H1 (cell line): ENCODE results near the gene SGK1. TPM values are rescaled to one million over a fixed set of nuclear protein-coding genes. Genes with fewer than 3 reads are reported as not detected.

Experiments
- BRCA1 ChIP-seq: IDR thresholded peaks from 2 replicates; pipeline ENCODE4 v1.6.1; 2012; ENCODE audit warnings: low read depth, low read length, improper control_type of control experiment
- CREB1 ChIP-seq: IDR thresholded peaks from 2 replicates; pipeline ENCODE4 v1.6.1; 2012; ENCODE audit warnings: inconsistent platforms
- CTBP2 ChIP-seq: IDR thresholded peaks from 2 replicates; pipeline ENCODE4 v1.7.0; 2011; ENCODE audit warnings: borderline replicate concordance, mild to moderate bottlenecking, moderate library complexity, mixed read lengths, low read length; ENCODE audit not compliant: insufficient read depth, insufficient read length
- EP300 ChIP-seq, 2 experiments: IDR thresholded peaks; 1 replicate in 1 of 2; 2 replicates in 1 of 2; pipeline ENCODE4 v1.6.1; 2011 to 2012; ENCODE audit warnings: low read depth in 2 of 2, low read length in 2 of 2, mild to moderate bottlenecking in 2 of 2, borderline replicate concordance in 1 of 2, inconsistent platforms in 1 of 2, moderate library complexity in 1 of 2
- EZH2 ChIP-seq: fragments of 200-600 bp; sonication (generic); IDR thresholded peaks from 2 replicates; pipeline ENCODE4 v1.7.1; 2012; ENCODE audit warnings: low read depth, mild to moderate bottlenecking, moderate library complexity, low read length, inconsistent platforms; ENCODE audit not compliant: severe bottlenecking
- RNF2 ChIP-seq: fragments of 200-900, 300-1000 bp; sonication (generic); IDR thresholded peaks from 2 replicates; pipeline ENCODE4 v1.7.1; 2016; ENCODE audit warnings: borderline replicate concordance, low read depth, mild to moderate bottlenecking, antibody characterized with exemption, low read length; ENCODE audit not compliant: poor library complexity, severe bottlenecking; ENCODE audit errors: missing control alignments
- SRF ChIP-seq: IDR thresholded peaks from 2 replicates; pipeline ENCODE4 v1.6.1; 2011; ENCODE audit warnings: mild to moderate bottlenecking, low read depth, low read length, moderate library complexity
- polyA plus RNA-seq, 7 experiments: library from polyadenylated mRNA; depleted of rRNA in 3 of 7; stranded (reverse) in 5 of 7; unstranded in 2 of 7; fragments of >200 nt in 5 of 7; fragments of 200-250 nt in 2 of 7; gene quantifications; 1 replicate in 5 of 7; 2 replicates in 1 of 7; 4 replicates in 1 of 7; pipeline versions ENCODE4 v1.2.1 to v1.2.3, GENCODE V29; 2011 to 2013; ENCODE audit warnings: missing spikeins in 2 of 7, mixed read lengths in 2 of 7
- total RNA-seq: library from RNA; stranded (reverse); fragmentation: NEBNext Ultra II Directional; extraction: Animal tissue kit (Norgen Biotek cat#: 25700); gene quantifications from 2 replicates; pipeline ENCODE4 v1.2.1, GENCODE V29; 2021

SGK1 gene
- total and polyA plus RNA-seq, 2 of the 8 experiments (the other 6 are each of a cell fraction or from before 2014, with no cell fraction given), result 14.5 to 18.4 TPM

DNA sequence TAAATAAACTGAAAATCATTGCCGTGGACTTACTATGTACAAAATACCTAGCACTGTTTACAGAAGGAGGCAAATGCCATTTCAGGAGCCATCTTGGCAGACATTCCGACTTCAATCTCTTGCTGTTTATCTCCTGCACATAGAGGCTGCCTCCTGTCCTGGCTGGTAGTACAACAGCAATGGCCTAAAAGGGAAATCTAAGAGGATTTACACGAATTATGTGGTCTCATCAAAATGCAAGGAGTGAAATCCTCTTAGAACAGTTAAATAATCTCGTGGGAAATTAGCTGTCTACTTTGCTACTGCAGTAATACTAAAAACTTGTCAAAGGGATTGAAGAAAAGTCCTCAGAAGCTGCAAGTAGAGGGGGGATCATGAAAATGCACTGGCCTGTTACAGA is 183.3 kb downstream of the SGK1 start (continued):
- TF ChIP-seq CREB1 (no peak), EP300 (IDR thresholded peaks at IDR 0.05; ENCODE audit: borderline replicate concordance in 1 of 2, low read depth in 2 of 2, low read length in 2 of 2) (no peak), RNF2 (no peak), SRF (no peak), CTBP2 (no peak), BRCA1 (no peak), EZH2 (no peak)
